ENCODE measurements around the gene BCL11B.

The BCL11B gene

GRCh38 chr14:99270458-99271220, 1.4 kb downstream of the BCL11B start:
- Histone ChIP-seq H3K4me1 (ENCODE audit: control insufficient read depth, insufficient read depth, low read length) (no peaks in the 10 kb centered on the region), H3K27ac (ENCODE audit: low read depth, low read length) (no peak overlapping the region), H3K9ac (ENCODE audit: low read length) (no peak overlapping the region), H3K27me3 (ENCODE audit: control insufficient read depth, insufficient read depth, low read length) (peaks cover 19% of the 10 kb centered on the region), H3K36me3 (ENCODE audit: control insufficient read depth, insufficient read depth, low read length) (no peaks in the 10 kb centered on the region), H3K4me3 (ENCODE audit: low read length) (peak overlapping the region; percentile 46)

GRCh38 chr14:99268810-99269707, 2.9 kb downstream of the BCL11B start:
- H3K36me3 ChIP-seq (ENCODE audit: control insufficient read depth, insufficient read depth, low read length): no peaks in the 10 kb centered on the region
- H3K4me3 ChIP-seq (ENCODE audit: low read length): peak overlapping the region; percentile 27
- H3K9ac ChIP-seq (ENCODE audit: low read length): no peak overlapping the region
- peaks cover 19% of the 10 kb centered on the region for H3K27me3 ChIP-seq (ENCODE audit: control insufficient read depth, insufficient read depth, low read length)
- H3K4me1 ChIP-seq (ENCODE audit: control insufficient read depth, insufficient read depth, low read length): no peaks in the 10 kb centered on the region
- no peak overlapping the region for H3K27ac ChIP-seq (ENCODE audit: low read depth, low read length)

GRCh38 chr14:99267837-99268781, 3.9 kb downstream of the BCL11B start:
- H3K27me3 ChIP-seq (ENCODE audit: control insufficient read depth, insufficient read depth, low read length): peaks cover 18% of the 10 kb centered on the region
- peak overlapping the region; percentile 27 for H3K4me3 ChIP-seq (ENCODE audit: low read length)
- no peak overlapping the region for H3K27ac ChIP-seq (ENCODE audit: low read depth, low read length)
- H3K36me3 ChIP-seq (ENCODE audit: control insufficient read depth, insufficient read depth, low read length): no peaks in the 10 kb centered on the region
- H3K9ac ChIP-seq (ENCODE audit: low read length): no peak overlapping the region
- H3K4me1 ChIP-seq (ENCODE audit: control insufficient read depth, insufficient read depth, low read length): no peaks in the 10 kb centered on the region

- peaks cover 12% of the 10 kb centered on the region for H3K27me3 ChIP-seq (ENCODE audit: control insufficient read depth, insufficient read depth, low read length)
- no peaks in the 10 kb centered on the region for H3K4me1 ChIP-seq (ENCODE audit: control insufficient read depth, insufficient read depth, low read length)
- H3K9ac ChIP-seq (ENCODE audit: low read length): no peak overlapping the region
- no peaks in the 10 kb centered on the region for H3K36me3 ChIP-seq (ENCODE audit: control insufficient read depth, insufficient read depth, low read length)
- no peak overlapping the region for H3K27ac ChIP-seq (ENCODE audit: low read depth, low read length)
- H3K4me3 ChIP-seq (ENCODE audit: low read length): no peak overlapping the region
These were observed 4.6 kb downstream of the BCL11B start for GRCh38 chr14:99267381-99267780.

GRCh38 chr14:99266181-99267178, 5.5 kb downstream of the BCL11B start:
- Histone ChIP-seq H3K9ac (ENCODE audit: low read length) (no peak overlapping the region), H3K4me3 (ENCODE audit: low read length) (peak overlapping the region; percentile 5), H3K27me3 (ENCODE audit: control insufficient read depth, insufficient read depth, low read length) (peaks cover 8% of the 10 kb centered on the region), H3K27ac (ENCODE audit: low read depth, low read length) (no peak overlapping the region), H3K4me1 (ENCODE audit: control insufficient read depth, insufficient read depth, low read length) (no peaks in the 10 kb centered on the region), H3K36me3 (ENCODE audit: control insufficient read depth, insufficient read depth, low read length) (no peaks in the 10 kb centered on the region)

GRCh38 chr14:99265571-99265970, 6.4 kb downstream of the BCL11B start:
- H3K4me1 ChIP-seq (ENCODE audit: control insufficient read depth, insufficient read depth, low read length): no peaks in the 10 kb centered on the region
- H3K36me3 ChIP-seq (ENCODE audit: control insufficient read depth, insufficient read depth, low read length): no peaks in the 10 kb centered on the region
- no peak overlapping the region for H3K9ac ChIP-seq (ENCODE audit: low read length)
- peaks cover 8% of the 10 kb centered on the region for H3K27me3 ChIP-seq (ENCODE audit: control insufficient read depth, insufficient read depth, low read length)
- no peak overlapping the region for H3K4me3 ChIP-seq (ENCODE audit: low read length)
- no peak overlapping the region for H3K27ac ChIP-seq (ENCODE audit: low read depth, low read length)

- no peak overlapping the region for H3K9ac ChIP-seq (ENCODE audit: low read length)
- H3K4me3 ChIP-seq (ENCODE audit: low read length): no peak overlapping the region
- H3K36me3 ChIP-seq (ENCODE audit: control insufficient read depth, insufficient read depth, low read length): no peaks in the 10 kb centered on the region
- H3K27me3 ChIP-seq (ENCODE audit: control insufficient read depth, insufficient read depth, low read length): peaks cover 8% of the 10 kb centered on the region
- no peaks in the 10 kb centered on the region for H3K4me1 ChIP-seq (ENCODE audit: control insufficient read depth, insufficient read depth, low read length)
- no peak overlapping the region for H3K27ac ChIP-seq (ENCODE audit: low read depth, low read length)
These were observed 7.1 kb downstream of the BCL11B start for GRCh38 chr14:99264691-99265450.

- no peaks in the 10 kb centered on the region for H3K4me1 ChIP-seq (ENCODE audit: control insufficient read depth, insufficient read depth, low read length)
- H3K9ac ChIP-seq (ENCODE audit: low read length): no peak overlapping the region
- no peak overlapping the region for H3K4me3 ChIP-seq (ENCODE audit: low read length)
- H3K27me3 ChIP-seq (ENCODE audit: control insufficient read depth, insufficient read depth, low read length): peaks cover 7% of the 10 kb centered on the region
- no peak overlapping the region for H3K27ac ChIP-seq (ENCODE audit: low read depth, low read length)
- no peaks in the 10 kb centered on the region for H3K36me3 ChIP-seq (ENCODE audit: control insufficient read depth, insufficient read depth, low read length)
These were observed 8.2 kb downstream of the BCL11B start for GRCh38 chr14:99263564-99264330.

- Histone ChIP-seq H3K27me3 (ENCODE audit: control insufficient read depth, insufficient read depth, low read length) (peaks cover 2% of the 10 kb centered on the region), H3K27ac (ENCODE audit: low read depth, low read length) (no peak overlapping the region), H3K4me3 (ENCODE audit: low read length) (no peak overlapping the region)
These were observed 9.0 kb downstream of the BCL11B start for GRCh38 chr14:99262977-99263448.

More at GRCh38 chr14:99262977-99263448, 9.0 kb downstream of the BCL11B start:
- Histone ChIP-seq H3K36me3 (ENCODE audit: control insufficient read depth, insufficient read depth, low read length) (no peaks in the 10 kb centered on the region), H3K4me1 (ENCODE audit: control insufficient read depth, insufficient read depth, low read length) (no peaks in the 10 kb centered on the region), H3K9ac (ENCODE audit: low read length) (no peak overlapping the region)

Measured in rectal smooth muscle tissue (tissue), 1 donor.